ENCODE data around the gene HOXB2.

DNA sequence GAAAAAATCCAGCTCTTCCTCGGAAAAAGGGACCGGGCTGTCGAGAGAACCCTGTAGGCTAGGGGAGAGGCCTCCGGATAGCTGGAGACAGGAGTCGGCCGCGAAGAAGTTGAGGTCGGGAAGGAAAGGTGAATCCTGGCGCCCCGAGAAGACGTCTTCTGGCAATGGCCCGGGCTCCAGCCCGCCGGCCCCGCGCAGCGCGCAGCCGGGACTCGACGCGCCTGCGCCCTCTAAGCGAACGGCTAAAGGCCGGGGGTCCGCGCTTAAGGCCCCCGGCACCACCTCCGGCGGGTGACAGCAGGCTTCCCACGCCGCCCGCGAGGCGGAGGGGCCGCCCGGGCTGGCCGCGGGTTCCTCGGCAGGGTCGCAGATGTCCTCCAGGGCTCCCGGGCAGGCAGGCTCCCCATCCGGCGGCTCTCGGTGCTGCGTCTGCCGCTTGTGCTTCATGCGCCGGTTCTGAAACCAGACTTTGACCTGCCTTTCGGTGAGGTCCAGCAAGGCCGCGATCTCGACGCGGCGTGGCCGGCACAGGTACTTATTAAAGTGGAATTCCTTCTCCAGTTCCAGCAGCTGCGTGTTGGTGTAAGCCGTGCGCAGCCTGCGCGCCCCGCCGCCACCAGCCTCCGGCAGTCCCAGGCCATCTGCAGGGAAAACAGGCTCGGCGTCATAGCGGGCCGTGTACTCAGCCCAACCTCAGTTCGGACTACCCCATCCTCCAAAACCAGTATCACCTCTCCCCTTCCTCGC, 1.6 kb downstream of the HOXB2 start:
- TF ChIP-seq CTCF (conservative IDR thresholded peaks at IDR 0.05; ENCODE audit: low read length): no peak; the same call in 1 of the 2 replicates
- no peak for TF ChIP-seq EZH2phosphoT487 (IDR thresholded peaks at IDR 0.05; ENCODE audit: borderline replicate concordance)
